ENCODE data around the gene TMED10.

Gene TMED10

DNA sequence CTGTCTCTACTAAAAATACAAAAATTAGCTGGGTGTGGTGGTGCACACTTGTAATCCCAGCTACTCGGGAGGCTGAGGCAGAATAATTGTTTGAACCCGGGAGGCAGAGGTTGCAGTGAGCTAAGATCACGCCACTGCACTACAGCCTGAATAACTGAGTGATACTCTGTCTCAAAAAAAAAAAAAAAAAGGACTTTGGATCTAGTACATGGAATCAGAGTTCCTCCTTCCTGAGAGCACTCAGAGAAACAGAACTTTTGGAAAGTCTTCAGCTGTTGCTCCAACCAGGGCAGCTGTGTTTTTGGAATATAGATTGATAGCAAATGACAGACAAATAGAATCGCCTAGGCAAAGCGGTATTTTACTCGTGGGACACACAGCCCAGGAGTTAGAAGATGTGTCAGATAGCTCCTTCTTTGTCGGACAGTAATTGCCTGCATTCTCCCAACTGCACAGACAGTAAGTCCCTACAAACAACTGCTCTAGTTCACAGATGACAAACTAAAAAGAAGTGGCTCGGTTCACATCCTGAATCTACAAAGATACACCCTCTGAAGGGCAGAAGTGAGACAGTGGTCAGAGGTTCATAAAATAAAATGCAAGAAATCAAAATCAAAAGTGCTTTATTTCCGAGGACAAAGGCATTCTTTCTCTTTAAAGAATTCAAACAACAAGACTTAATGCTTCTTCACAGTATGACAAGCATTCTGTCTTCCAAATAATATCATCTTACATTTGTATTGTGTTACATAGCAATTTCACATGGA, 32.5 kb downstream of the TMED10 start:
- H3K9ac ChIP-seq (ENCODE audit: low read length) = no peak overlapping the region
- no peak overlapping the region for H3K27ac ChIP-seq (ENCODE audit: low read depth, low read length)
- no peak overlapping the region for H3K4me3 ChIP-seq (ENCODE audit: low read depth, low read length)
- H3K36me3 ChIP-seq (ENCODE audit: control insufficient read depth, insufficient read depth, low read length) = peaks cover 17% of the 10 kb centered on the region
- H3K27me3 ChIP-seq (ENCODE audit: control insufficient read depth, insufficient read depth, low read length) = no peaks in the 10 kb centered on the region
- H3K9me3 ChIP-seq (ENCODE audit: control insufficient read depth, insufficient read depth, low read depth, low read length) = no peaks in the 10 kb centered on the region
- H3K4me1 ChIP-seq (ENCODE audit: control insufficient read depth, insufficient read depth, low read length) = peaks cover 9% of the 10 kb centered on the region

DNA sequence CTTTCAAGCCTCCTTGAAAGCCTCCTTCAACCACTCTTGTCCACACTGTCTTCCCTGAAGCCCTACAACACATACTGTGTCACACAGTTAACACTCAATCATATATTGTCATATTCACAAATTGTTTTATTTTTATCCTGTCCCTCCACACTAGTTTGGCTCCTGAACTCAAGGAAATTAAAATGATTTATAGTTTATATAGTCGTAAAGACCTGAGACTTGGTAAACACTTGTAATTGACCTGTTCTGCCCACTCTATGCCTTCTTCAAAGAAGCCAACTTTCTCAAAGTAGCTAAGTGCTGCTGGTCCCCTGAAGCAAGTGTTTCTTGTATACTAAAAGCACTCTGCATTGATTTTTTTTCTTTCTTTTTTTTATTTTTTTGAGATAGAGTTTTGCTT, 33.9 kb downstream of the TMED10 start:
- Histone ChIP-seq H3K27me3 (ENCODE audit: control insufficient read depth, insufficient read depth, low read length) (no peaks in the 10 kb centered on the region), H3K4me3 (ENCODE audit: low read depth, low read length) (no peak overlapping the region), H3K36me3 (ENCODE audit: control insufficient read depth, insufficient read depth, low read length) (peaks cover 16% of the 10 kb centered on the region), H3K27ac (ENCODE audit: low read depth, low read length) (no peak overlapping the region), H3K9me3 (ENCODE audit: control insufficient read depth, insufficient read depth, low read depth, low read length) (no peaks in the 10 kb centered on the region), H3K9ac (ENCODE audit: low read length) (no peak overlapping the region), H3K4me1 (ENCODE audit: control insufficient read depth, insufficient read depth, low read length) (no peaks in the 10 kb centered on the region; the same call in 1 of the 2 replicates)

DNA sequence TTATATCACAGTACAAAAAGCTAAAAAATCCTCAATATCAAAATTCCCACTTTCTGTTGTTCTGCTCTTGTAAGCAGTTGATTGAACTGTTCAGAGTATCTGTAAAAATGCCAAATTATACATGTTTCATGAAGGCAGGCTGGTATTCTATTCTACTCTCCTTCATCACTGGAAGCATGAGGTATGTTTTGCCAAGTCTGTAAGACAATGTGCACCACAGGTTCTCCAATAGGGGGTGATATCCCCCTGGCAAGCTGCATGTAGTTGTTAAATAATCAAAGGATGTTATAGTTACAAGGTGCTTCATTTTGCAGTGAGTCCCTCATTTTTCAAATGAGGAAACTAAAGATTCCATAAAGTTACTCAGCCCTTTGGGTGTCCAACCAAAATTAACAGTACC, 34.4 kb downstream of the TMED10 start:
- Histone ChIP-seq H3K36me3 (ENCODE audit: control insufficient read depth, insufficient read depth, low read length) (peaks cover 16% of the 10 kb centered on the region), H3K4me3 (ENCODE audit: low read depth, low read length) (no peak overlapping the region), H3K9me3 (ENCODE audit: control insufficient read depth, insufficient read depth, low read depth, low read length) (no peaks in the 10 kb centered on the region), H3K27me3 (ENCODE audit: control insufficient read depth, insufficient read depth, low read length) (no peaks in the 10 kb centered on the region), H3K9ac (ENCODE audit: low read length) (no peak overlapping the region), H3K27ac (ENCODE audit: low read depth, low read length) (no peak overlapping the region), H3K4me1 (ENCODE audit: control insufficient read depth, insufficient read depth, low read length) (no peaks in the 10 kb centered on the region; the same call in 1 of the 2 replicates)

DNA sequence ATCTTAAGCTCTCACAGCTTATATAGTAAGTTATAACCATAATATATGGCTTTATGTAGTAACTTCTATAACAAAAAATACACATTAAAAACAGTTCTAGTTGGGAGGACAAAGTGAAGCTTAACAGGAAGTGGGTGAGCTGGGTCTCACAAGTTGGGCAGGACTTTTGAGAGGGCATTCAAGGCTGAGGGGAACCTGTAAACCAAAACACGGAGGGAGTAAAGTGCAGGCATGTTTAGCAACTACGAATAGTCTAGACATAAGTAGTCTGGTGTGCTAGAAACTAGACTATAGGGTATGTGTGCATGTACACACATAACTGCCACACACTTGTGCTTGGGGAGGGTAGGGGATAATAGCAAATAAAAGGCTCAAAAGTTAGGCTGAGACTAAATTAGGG, 35.4 kb downstream of the TMED10 start:
- Histone ChIP-seq H3K27me3 (ENCODE audit: control insufficient read depth, insufficient read depth, low read length) (no peaks in the 10 kb centered on the region), H3K9me3 (ENCODE audit: control insufficient read depth, insufficient read depth, low read depth, low read length) (no peaks in the 10 kb centered on the region), H3K36me3 (ENCODE audit: control insufficient read depth, insufficient read depth, low read length) (peaks cover 12% of the 10 kb centered on the region), H3K27ac (ENCODE audit: low read depth, low read length) (no peak overlapping the region), H3K4me3 (ENCODE audit: low read depth, low read length) (no peak overlapping the region), H3K4me1 (ENCODE audit: control insufficient read depth, insufficient read depth, low read length) (no peaks in the 10 kb centered on the region), H3K9ac (ENCODE audit: low read length) (no peak overlapping the region)

DNA sequence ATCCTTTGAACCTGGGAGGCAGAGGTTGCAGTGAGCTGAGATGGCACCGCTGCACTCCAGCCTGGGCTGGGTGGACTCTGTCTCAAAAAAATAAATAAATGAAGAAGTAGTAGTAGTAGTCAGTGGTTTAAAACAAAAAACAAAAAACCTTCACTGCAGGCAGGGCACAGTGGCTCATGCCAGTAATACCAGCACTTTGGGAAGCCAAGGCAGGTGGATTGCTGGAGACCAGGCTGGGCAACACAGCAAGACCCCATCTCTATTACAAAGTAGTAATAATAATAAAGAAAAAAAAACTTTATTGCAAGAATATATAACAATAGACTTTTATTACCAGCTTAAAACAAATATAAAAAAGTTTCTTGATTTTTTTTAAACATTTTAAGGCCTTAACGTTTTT, 35.8 kb downstream of the TMED10 start:
- no peak overlapping the region for H3K9ac ChIP-seq (ENCODE audit: low read length)
- no peak overlapping the region for H3K27ac ChIP-seq (ENCODE audit: low read depth, low read length)
- peaks cover 13% of the 10 kb centered on the region for H3K36me3 ChIP-seq (ENCODE audit: control insufficient read depth, insufficient read depth, low read length)
- no peaks in the 10 kb centered on the region for H3K9me3 ChIP-seq (ENCODE audit: control insufficient read depth, insufficient read depth, low read depth, low read length)
- no peaks in the 10 kb centered on the region for H3K27me3 ChIP-seq (ENCODE audit: control insufficient read depth, insufficient read depth, low read length)
- no peaks in the 10 kb centered on the region for H3K4me1 ChIP-seq (ENCODE audit: control insufficient read depth, insufficient read depth, low read length)
- H3K4me3 ChIP-seq (ENCODE audit: low read depth, low read length) = no peak overlapping the region

DNA sequence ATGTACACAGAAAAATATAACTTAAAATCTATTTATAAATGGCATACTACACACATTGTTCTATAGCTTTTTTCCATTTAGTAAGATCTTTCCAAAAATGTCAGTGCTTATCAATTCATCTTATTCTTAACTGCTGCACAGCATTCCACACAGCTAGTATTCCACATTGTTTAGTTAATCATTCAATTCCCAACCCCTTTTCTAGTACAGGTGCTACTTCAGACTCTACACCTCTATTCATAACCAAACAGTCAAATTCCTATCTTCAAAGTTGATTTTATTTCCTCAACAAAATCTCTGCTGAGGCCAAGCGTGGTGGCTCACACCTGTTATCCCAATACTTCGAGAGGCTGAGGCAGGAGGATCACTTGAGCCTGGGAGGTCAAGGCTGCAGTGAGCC, 37.2 kb downstream of the TMED10 start:
- Histone ChIP-seq H3K27me3 (ENCODE audit: control insufficient read depth, insufficient read depth, low read length) (no peaks in the 10 kb centered on the region), H3K9ac (ENCODE audit: low read length) (no peak overlapping the region), H3K9me3 (ENCODE audit: control insufficient read depth, insufficient read depth, low read depth, low read length) (peaks cover 2% of the 10 kb centered on the region; the same call in 1 of the 2 replicates), H3K36me3 (ENCODE audit: control insufficient read depth, insufficient read depth, low read length) (peaks cover 15% of the 10 kb centered on the region), H3K4me1 (ENCODE audit: control insufficient read depth, insufficient read depth, low read length) (no peaks in the 10 kb centered on the region), H3K4me3 (ENCODE audit: low read depth, low read length) (no peak overlapping the region), H3K27ac (ENCODE audit: low read depth, low read length) (no peak overlapping the region)

DNA sequence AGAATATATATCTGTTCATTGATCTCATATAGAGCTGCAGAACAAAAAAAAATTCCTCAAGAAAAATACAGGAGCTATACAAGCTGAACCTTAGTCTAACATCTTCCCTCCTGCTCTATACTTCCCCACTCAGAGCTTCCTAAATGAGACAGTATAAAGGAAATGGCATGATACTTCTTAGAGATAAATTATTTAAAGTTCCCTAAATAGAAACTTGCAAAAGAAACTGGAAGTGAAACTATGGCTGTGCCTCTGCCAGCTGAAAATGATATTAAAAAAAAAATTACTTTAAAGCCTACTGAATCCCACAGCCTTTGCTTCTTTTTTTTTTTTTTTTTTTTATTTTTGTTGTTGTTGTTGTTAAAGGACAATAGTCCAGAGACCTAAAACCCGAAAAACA, 37.9 kb downstream of the TMED10 start:
- Histone ChIP-seq H3K4me1 (ENCODE audit: control insufficient read depth, insufficient read depth, low read length) (no peaks in the 10 kb centered on the region), H3K9ac (ENCODE audit: low read length) (no peak overlapping the region), H3K27ac (ENCODE audit: low read depth, low read length) (no peak overlapping the region), H3K36me3 (ENCODE audit: control insufficient read depth, insufficient read depth, low read length) (peaks cover 22% of the 10 kb centered on the region), H3K9me3 (ENCODE audit: control insufficient read depth, insufficient read depth, low read depth, low read length) (peaks cover 9% of the 10 kb centered on the region; the same call in 1 of the 2 replicates), H3K27me3 (ENCODE audit: control insufficient read depth, insufficient read depth, low read length) (no peaks in the 10 kb centered on the region), H3K4me3 (ENCODE audit: low read depth, low read length) (no peak overlapping the region)

DNA sequence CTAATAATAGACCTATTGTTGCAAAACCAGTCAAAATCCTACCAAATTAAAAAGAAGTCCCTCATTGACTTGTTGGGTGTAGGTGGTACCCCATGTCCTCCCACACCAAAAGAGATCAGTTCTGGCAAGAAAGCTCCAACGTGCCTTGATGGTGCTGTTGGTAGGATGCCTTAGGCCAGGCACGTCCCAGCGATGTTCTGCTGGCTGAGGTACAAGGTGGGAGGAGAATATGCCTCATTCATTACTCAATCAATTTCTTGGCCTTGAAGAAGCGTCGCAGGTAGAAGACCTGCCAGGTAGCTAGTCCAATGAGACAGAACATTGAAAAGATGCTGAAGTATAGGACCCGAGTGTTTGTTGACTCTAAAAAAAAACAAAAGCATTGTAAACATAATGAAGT, 41.8 kb downstream of the TMED10 start:
- Histone ChIP-seq H3K27ac (ENCODE audit: low read depth, low read length) (no peak overlapping the region), H3K27me3 (ENCODE audit: control insufficient read depth, insufficient read depth, low read length) (no peaks in the 10 kb centered on the region), H3K9ac (ENCODE audit: low read length) (no peak overlapping the region), H3K9me3 (ENCODE audit: control insufficient read depth, insufficient read depth, low read depth, low read length) (peaks cover 10% of the 10 kb centered on the region; the same call in 1 of the 2 replicates), H3K4me3 (ENCODE audit: low read depth, low read length) (no peak overlapping the region), H3K4me1 (ENCODE audit: control insufficient read depth, insufficient read depth, low read length) (no peaks in the 10 kb centered on the region), H3K36me3 (ENCODE audit: control insufficient read depth, insufficient read depth, low read length) (peaks cover 26% of the 10 kb centered on the region)

DNA sequence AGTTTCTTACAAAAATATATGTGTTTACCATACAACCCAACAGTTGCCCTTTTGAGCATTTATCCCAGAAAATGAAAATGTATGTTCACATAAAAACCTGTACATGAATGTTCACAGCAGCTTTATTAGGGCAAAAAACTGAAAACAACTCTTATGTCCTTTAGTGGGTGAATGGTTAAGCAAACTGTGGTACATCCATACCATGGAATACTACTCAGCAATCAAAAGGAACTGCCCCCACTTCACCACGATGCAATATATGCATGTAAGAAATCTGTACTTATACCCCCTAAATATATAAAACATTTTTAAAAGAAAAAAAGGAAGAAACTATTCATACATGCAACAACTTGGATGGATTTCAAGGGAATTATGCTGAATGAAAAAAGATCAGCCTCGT, 42.8 kb downstream of the TMED10 start:
- no peak overlapping the region for H3K27ac ChIP-seq (ENCODE audit: low read depth, low read length)
- H3K4me1 ChIP-seq (ENCODE audit: control insufficient read depth, insufficient read depth, low read length) = no peaks in the 10 kb centered on the region
- H3K36me3 ChIP-seq (ENCODE audit: control insufficient read depth, insufficient read depth, low read length) = peaks cover 26% of the 10 kb centered on the region
- H3K4me3 ChIP-seq (ENCODE audit: low read depth, low read length) = no peak overlapping the region
- peaks cover 10% of the 10 kb centered on the region; the same call in 1 of the 2 replicates for H3K9me3 ChIP-seq (ENCODE audit: control insufficient read depth, insufficient read depth, low read depth, low read length)
- H3K9ac ChIP-seq (ENCODE audit: low read length) = no peak overlapping the region
- no peaks in the 10 kb centered on the region for H3K27me3 ChIP-seq (ENCODE audit: control insufficient read depth, insufficient read depth, low read length)

DNA sequence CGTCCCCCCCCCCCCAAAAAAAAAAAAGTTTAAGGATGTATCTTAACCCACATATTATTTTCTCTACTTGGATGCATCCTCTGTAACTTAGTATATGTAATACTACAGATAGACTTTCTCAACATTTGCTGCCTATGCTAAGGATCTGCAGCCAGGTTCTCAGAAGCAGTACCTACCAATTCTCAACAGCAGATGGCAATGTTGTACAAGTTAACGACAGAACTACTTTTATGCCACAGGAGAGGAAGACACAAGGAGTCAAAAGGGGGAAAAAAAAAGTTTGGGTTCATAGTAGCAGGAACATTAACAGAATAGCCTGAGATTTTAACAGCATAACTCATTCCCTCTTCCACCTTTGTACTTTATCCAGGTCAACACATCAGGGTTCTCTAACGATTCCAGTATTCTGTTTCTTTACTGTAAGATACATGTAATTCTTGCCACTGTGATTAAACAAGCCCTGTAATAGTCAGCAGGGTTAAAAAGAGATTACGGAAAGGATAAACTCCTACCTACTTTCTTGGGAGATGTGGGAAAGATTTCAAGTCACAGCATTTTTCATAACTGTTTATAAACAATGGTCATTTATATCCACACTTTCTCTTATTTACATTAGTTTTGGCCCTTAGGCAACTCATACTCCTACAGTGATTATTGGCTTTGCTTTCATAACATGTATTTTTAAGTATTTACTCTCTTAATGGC, 43.9 kb downstream of the TMED10 start:
- H3K36me3 ChIP-seq (ENCODE audit: control insufficient read depth, insufficient read depth, low read length) = peaks cover 30% of the 10 kb centered on the region
- peaks cover 3% of the 10 kb centered on the region; the same call in 1 of the 2 replicates for H3K4me1 ChIP-seq (ENCODE audit: control insufficient read depth, insufficient read depth, low read length)
- no peak overlapping the region for H3K4me3 ChIP-seq (ENCODE audit: low read depth, low read length)
- H3K9ac ChIP-seq (ENCODE audit: low read length) = no peak overlapping the region
- H3K27me3 ChIP-seq (ENCODE audit: control insufficient read depth, insufficient read depth, low read length) = no peaks in the 10 kb centered on the region
- no peak overlapping the region for H3K27ac ChIP-seq (ENCODE audit: low read depth, low read length)
- H3K9me3 ChIP-seq (ENCODE audit: control insufficient read depth, insufficient read depth, low read depth, low read length) = peaks cover 10% of the 10 kb centered on the region; the same call in 1 of the 2 replicates

DNA sequence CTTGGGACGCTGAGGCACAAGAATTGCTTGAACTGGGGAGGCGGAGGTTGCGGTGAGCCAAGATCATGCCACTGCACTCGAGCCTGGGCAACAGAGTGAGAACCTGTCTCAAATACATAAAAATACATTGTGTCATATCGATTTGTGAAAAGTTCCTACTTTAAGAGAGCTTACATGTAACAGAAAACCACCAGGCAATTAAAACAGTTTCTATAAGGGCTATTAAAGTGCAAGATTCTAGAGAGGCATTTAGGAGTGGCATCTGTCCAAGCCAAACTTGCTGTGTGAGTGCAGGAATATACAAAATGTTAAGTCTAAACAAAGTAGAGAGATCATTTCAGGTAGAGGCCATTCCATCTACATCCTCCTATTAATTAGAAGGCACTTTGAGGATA, 47.8 kb downstream of the TMED10 start:
- Histone ChIP-seq H3K36me3 (ENCODE audit: control insufficient read depth, insufficient read depth, low read length) (peaks cover 9% of the 10 kb centered on the region), H3K27me3 (ENCODE audit: control insufficient read depth, insufficient read depth, low read length) (no peaks in the 10 kb centered on the region), H3K27ac (ENCODE audit: low read depth, low read length) (no peak overlapping the region), H3K9me3 (ENCODE audit: control insufficient read depth, insufficient read depth, low read depth, low read length) (0 out of 2 replicates have a peak, but pooled peaks cover 2% of the 10 kb centered on the region), H3K4me1 (ENCODE audit: control insufficient read depth, insufficient read depth, low read length) (peaks cover 10% of the 10 kb centered on the region; the same call in 1 of the 2 replicates), H3K4me3 (ENCODE audit: low read depth, low read length) (no peak overlapping the region), H3K9ac (ENCODE audit: low read length) (no peak overlapping the region)

Measured in HUES6 (cell line).